HG03571 (cell line): Measurements from ENCODE around the gene PPP2R2C.

ENCODE experiments used
- ATAC-seq: cut with Tn5 transposase; IDR thresholded peaks from one replicate; pipeline ENCODE4 v1.9.1; 2021; ENCODE audit not compliant: unreplicated experiment

PPP2R2C gene

DNA sequence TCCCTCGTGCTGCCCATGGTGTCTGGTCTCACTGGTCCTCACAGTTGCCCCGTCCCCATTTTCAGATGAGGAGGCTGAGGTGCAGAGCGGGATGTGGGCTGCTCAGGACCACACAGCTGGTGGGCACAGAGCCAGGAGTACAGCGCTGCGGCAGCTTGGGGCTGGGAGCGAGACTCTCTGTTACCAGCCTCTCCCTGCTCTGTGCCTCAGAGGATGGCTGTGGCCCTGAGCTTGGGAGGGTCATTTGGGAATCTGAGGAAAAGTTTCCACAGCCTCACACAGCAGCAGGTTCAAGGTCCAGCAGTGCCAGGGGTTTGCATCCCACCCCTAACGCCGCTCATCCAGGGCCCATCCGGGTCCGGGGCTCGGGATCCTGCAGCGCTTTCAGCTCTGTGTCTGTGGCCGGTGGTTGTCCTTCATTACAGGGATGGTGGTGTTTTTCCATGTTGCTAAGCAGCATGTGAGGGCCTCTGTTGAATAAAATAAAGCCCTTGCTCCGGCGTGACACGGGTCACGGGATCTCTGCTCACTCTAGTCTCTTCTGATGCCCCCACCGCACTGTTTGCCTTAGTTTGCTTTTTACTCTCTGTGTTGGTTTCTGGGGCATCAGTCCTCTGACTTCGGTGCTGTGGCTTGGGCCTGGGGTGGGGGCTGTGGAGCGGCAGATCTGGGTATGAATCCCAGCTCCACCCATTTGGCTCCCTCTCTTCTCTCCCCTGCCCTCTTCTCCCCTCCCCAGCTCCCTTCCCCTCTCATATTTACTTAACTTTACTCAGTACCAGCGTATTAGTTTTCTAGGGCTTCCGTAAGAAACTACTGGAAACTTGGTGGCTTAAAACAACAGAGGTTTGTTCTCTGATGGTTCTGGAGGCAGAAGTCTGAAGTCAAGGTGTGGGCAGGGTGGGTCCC is 196.3 kb downstream of the PPP2R2C start:
- ATAC-seq = no peak

DNA sequence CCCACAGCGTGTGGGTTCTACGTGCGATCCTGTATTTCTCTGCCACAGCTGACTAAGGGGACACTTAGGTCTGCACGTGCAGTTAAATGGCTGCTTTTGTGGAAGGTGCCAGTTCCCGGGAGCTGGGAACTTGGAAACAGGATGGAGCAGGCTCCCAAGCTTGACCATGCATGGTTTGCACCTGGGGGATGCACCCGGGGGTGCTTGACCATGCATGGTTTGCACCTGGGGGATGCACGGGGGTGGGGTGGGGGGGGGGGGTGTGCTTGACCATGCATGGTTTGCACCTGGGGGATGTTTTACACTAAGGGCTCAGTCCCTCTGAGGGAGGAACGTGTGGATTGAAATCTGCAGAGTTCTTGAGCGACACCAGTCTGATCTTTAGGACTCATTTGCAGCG is 197.1 kb downstream of the PPP2R2C start:
- no peak for ATAC-seq

DNA sequence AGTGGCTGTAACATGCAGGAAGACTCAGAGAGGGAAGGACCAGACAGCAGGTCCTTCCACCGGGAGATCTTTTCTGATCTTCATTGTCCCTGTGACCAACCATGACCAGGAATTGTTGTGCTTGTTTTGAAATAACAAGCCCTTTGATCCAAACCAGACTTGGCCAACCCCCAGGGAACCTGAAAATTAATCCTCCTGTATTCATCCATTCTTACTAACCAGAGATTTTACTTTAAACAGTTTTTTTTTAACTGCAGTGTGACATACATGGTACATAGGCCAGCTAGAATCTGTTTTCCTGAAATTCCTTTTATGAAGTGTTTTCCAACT is 198.8 kb downstream of the PPP2R2C start:
- ATAC-seq = no peak

DNA sequence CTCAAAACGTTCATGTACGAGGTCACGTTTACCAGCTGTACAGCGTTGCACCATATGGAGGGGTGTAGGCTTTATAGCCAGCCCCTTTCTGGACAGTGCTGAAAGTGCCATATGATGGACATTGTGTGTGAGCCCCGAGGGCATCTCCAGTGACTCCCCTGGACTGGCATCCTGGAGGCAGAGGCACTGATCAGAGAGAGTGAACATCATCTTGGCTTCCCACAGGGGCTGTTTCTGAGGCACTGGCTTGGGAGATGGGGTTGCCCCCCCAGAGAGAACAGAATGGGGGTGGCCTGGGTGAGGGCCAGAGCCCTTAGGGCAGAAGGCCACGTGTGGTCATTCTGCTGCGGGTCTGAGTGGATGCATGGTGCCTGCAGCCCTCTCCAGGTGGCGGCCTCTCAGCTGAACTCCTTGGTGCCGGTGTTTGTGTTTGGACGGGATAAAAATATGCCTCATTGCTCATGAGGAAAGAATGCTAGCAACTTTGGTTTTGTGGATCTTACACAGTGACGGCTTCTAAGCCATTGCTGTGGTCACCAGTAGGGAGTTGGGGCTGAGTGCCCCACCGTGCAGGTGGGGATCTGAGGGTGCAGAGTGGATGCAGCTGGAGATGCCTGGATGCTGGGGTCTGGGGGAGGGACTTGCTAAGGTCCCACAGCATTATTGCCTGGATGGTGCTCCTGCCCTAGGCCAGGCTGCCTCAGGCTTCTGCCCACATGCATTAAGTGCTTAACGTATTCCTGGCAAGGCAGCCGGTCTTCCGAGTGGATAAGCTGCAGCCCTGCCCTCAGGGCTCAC is 199.4 kb downstream of the PPP2R2C start:
- ATAC-seq = no peak

DNA sequence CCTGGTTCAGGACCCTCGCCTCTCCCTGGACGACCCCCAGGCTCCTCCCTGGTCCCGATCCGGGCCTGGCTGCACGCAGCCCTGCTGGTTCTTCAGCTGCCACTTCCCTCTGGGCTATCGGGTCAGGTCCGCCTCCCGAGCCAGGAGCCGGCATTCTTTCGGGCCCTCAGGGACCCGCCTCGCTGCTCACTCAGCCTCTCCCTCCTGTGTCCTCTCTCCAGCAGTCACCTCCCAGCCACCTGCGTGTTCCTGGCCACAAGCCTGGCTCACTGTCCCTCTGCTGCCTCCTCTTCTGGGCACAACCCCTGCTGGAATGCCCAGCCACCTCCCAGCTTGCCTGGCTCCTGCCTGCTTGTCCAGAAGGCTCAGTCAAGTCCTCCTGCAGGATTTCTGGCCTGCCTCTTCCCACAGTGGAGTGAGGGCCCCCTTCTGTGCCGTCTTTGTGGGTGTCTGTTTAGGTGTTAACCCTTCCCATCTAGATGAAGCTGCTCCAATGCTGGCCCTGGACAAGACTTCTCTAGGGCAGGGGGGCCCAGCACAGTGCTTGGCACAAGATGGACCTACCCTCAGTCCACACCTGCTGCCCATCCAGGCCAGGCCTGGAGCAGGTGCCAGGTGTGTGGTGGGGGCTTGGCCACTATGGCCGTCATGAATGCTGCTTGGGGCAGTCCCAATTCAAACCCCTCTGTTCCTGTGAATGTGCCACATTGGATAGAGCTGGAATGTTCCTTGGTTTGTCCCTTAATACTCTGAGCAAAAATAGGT is 200.5 kb downstream of the PPP2R2C start:
- no peak for ATAC-seq

DNA sequence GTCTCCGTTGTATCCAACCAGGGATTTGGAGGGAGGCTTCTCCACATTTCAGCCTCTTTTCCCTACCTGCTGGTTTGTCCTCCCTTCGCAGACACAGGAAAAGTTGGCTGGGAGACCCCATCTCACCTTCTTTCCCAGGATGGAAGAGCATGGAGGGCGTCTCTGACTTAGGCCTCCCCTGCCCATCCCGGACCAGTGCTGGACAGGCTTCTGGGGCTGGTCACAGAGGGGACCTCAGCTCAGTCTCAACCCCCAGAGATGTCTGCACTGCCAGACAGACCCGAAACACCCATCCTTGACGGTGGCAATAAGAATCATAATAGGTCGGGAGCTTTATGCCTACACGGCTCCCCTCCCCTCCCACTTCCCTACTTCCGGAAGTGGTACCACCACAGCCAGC is 201.2 kb downstream of the PPP2R2C start:
- no peak for ATAC-seq

DNA sequence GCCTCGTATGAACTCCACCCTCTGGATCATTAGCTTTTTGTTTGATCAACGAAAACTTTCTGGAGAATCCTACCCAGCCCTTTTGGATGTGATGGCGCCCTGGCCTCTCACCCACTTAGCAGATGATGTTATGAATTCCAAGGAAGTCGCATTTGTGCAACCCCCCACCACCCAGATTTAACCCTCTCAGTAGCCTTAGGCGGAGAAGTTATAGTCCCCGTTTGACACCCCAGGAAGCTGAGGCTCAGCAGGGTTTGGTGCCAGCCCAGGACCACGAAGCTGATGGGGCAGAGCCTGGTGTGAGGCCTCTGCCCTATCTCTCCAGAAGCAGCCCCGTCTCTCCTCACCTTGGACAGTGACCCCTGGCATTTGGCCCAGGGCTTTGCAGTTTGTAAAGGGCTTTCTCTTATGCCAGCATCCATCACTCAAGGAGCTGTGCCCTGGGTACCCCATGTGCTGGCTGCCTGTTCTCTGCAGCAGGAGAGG is 201.7 kb downstream of the PPP2R2C start:
- ATAC-seq = no peak
